SK-N-MC (cell line): ENCODE results near the gene GGT1.

Source experiments
- EZH2 ChIP-seq: fragments of 200-600 bp; sonication (generic); IDR thresholded peaks from one replicate; pipeline ENCODE4 v1.6.1; 2017; ENCODE audit warnings: antibody characterized with exemption
- POLR2AphosphoS5 ChIP-seq: IDR thresholded peaks from 2 replicates; pipeline ENCODE4 v1.6.1; 2012; ENCODE audit warnings: mild to moderate bottlenecking, low read depth, low read length, borderline replicate concordance

DNA sequence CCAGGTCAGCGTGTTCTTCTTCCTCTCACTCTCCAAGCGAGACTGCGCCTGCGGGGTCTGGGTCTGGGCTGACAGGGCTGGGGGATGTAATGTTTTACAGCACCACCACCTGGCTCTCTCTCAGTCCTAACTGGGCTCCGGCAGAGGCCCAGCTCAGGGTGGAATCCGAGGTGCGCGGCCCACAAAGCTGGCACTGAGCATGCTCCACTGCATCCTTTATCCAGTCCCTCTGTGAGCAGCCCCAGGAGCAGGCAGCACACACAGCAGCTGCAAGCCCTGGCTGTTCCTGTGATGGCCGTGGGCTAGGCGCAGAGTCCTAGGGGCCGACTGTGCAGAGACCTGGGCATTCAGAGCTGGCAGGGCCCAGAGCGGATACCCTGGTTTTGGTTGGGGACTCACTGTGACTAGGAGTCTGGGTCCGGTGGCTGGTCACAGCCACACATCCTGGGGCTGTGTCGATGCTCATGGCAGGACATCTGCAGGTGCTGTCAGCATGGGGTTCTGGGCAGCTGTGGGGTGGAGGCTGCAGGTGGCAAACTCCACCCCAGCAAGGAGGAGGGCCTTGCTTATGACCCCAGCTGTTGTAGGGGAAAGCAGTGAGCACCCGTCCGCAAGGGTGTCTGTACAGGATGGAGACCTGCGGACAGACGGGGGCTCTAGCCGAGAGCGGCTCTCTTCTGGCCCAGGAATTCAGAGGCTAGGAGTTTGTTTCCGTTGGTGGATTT lies 14.1 kb upstream of the GGT1 start:
- TF ChIP-seq POLR2AphosphoS5, result no peak
- TF ChIP-seq EZH2, result no peak
